Hindlimb muscle (tissue), 1 donor: ENCODE results near the gene HNRNPC. TPM values are rescaled to one million over a fixed set of nuclear protein-coding genes. Genes with fewer than 3 reads are reported as not detected.
"Not testable (repeated sequence)": the region's sequence is repeated elsewhere in the genome, so short reads cannot be mapped to it uniquely, and the experiment has no call there.

Experiments used
- DNase-seq: peaks from one replicate; pipeline ENCODE4 v3.0.0-alpha.2; 2013
- polyA plus RNA-seq: library from polyadenylated mRNA; unstranded; fragments of 120-200 nt; gene quantifications from one replicate; pipeline ENCODE4 v1.2.1, GENCODE V29; 2013; ENCODE audit not compliant: insufficient read length

HNRNPC gene
- polyA plus RNA-seq, 1 donor = 398 TPM

GRCh38 chr14:21244544-21244943 is 24.7 kb downstream of the HNRNPC start:
- no peak for DNase-seq

- DNase-seq = no peak
Observed at GRCh38 chr14:21241218-21241819, 27.9 kb downstream of the HNRNPC start.

GRCh38 chr14:21240417-21240816 is 28.8 kb downstream of the HNRNPC start:
- DNase-seq = no peak

DNA sequence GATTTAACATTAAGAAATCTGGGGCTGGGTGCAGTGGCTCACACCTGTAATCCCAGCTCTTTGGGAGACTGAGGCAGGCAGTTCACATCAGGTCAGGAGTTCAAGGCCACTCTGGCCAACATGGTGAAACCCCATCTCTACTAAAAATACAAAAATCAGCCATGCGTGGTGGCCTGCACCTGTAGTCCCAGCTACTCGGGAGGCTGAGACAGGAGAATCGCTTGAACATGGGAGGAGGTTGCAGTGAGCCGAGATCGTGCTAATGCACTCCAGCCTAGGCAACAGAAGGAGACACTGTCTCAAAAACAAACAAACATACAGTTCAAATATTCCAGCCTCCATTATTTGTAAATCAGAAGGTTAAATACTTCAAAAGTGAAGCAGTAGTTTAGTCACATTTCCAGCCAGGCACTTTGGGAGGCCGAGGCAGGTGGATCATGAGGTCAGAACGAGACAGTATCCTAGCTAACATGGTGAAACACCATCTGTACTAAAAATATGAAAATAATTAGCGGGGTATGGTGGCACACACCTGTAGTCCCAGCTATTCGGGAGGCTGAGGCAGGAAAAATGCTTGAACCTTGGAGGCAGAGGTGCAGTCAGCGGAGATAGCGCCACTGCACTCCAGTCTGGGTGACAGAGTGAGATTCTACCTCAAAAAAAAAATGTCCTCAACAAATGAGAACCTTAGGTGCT is 30.3 kb downstream of the HNRNPC start:
- no peak for DNase-seq

DNA sequence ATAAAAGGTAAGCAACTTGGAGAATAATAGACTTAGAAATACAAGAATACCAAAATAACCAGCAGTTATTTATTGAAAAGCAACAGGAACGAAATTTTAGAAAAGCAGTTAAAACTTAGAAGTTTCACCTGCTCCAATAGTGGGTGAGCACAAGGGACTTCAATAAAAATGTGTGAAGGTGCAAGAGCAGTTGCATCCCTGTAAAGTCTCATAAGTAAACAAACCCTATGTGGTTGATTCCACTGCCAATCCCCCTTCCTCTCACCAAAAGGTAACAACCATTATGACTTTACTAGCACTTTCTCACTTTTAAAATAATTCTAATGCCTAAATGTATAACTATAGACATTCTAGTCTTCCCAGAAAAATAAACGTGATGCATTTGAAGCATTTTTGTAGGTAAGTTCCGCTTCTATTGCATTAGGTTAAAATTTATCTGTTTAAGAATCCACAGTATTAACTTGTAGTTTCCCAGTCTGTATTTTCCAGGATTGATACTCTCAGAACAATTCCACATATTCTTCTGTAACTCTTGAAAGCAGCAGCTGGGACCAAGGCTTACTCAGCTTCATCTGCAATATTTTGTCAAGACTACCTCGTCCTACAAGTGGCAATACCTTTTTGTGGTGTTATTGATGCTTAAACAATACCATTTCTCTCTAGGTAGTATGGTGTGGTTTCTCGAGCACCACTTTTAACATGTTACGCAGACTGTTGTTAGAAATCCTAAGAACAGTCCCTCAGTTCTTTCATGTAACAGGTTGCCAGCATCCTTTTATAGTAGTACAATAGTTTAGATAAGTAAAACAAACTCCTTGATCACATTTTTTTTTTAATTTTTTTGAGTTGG is 32.1 kb downstream of the HNRNPC start:
- no peak for DNase-seq

DNA sequence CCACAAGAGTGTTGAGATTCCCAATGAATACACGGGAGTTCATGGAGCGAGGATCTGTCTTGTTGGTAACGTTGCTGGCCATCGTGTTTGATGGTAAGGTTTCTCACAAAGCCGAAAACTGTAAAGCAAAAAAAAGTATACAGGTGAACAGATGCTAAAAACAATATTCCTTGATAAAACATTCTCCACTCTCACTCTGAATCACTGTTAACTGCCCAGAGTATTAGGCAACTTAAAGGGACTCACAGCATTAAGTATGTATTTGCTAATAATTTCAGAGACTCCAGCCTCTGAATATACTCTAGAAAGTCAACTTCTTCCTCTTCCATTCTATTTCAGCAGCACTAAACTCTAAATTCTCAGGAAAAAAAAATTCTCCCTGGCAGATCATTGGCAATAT is 35.1 kb downstream of the HNRNPC start:
- DNase-seq = no peak

DNA sequence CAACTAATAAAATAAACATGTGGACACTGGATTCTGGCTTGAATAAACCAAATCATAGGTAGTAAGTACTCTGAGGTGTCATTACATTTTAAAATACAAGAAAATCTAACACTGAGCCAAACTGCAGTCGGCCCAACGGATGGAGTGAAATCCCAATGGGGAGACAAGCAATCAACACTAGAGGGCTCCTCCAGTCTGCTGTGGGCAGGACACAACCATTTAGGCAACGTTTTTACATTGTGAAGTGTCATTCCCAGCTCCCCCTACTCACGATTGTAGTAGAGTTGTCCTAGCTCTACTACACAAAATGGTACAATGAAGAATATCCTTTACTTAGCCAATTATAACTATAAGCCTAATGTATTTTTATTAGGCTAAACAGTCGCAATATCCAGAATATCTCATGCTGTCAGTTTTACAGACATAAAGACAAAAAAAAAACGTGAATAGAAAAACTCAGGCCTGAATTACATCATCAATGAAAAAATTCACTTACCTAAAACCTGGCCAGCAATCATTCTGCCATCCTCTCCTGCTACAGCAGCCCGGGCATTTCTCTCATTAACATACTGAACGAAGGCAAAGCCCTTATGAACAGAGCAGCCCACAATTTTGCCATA is 35.7 kb downstream of the HNRNPC start:
- no peak for DNase-seq

- no peak for DNase-seq
Observed at GRCh38 chr14:21231020-21231652, 38.1 kb downstream of the HNRNPC start.

DNA sequence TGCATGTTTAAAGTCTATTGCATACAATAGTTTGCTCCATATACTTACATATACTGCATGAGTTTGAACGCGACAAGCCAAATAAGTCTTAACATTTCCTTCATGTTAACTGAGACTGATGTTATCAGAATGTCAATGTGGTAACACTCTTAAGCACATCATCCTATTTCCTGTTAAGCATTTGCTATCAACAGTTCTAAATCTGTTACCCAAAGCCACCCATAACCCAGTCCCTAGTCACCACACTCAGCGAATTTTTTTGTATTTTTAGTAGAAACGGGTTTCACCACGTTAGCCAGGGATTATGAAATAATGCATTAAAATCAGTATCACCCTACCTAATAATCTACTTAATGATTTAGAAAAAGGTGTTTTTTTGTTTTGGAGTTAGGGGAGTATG is 39.4 kb downstream of the HNRNPC start:
- DNase-seq = no peak

GRCh38 chr14:21227981-21228380 is 41.3 kb downstream of the HNRNPC start:
- no peak for DNase-seq

DNA sequence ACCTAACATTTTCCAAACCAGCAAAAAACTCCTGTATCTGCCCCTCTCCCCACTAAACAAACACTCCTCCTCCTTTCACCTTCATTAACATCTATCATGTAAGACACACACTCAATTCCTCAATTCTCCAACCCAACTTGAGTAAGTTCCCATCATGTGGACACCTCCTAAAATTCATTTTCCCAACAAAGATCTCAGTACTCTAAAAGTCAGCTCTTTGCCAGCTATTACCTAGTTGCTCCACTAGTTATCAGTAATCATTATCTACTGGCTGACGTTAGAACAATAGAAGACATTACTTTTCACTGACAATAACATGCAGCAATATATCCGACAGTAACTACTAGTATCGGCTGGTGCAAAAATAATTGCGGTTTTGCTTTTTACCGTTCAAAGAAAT is 42.1 kb downstream of the HNRNPC start:
- DNase-seq = no peak

GRCh38 chr14:21226467-21226866 is 42.8 kb downstream of the HNRNPC start:
- DNase-seq = no peak

DNA sequence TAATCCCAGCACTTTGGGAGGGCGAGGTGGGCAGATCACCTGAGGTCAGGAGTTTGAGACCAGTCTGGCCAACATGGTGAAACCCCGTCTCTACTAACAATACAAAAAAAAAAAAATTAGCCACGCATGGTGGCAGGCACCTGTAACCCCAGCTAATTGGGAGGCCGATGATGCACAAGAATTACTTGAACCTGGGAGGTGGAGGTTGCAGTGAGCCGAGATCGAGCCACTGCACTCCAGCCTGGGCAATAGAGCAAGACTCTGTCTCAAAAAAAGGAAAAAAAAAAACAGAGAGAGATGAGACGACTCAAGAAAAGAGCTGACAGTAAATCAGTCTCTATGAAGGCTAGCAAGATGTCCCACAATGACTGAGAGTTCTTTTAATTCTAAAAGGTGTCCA is 44.1 kb downstream of the HNRNPC start:
- not testable (repeated sequence) for DNase-seq

DNA sequence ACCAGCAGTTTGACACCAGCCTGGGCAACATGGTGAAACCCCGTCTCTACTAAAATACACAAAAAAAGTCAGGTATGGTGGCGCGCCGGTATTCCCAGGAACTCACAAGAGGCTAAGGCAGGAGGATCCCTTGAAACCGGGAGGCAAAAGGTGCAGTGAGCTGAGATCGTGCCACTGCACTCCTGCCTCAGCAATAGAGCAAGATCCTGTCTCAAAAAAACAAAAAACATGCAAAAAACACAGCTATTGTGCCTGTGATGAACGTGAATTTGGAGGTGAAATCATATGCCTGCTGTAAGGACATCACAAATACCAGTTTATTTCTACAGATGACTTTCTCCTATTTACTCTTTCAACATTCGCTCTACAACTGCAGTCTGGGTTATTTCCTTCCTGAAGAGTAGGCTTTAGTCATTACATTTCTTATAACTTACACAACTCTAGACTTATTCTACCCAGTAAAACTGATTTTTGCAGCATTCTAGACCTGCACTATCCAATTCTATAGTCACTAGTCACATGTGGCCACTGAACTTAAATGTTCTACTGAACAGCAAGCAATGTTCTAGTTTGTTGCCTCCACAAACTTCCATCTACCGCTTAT is 48.3 kb downstream of the HNRNPC start:
- DNase-seq = no peak

DNA sequence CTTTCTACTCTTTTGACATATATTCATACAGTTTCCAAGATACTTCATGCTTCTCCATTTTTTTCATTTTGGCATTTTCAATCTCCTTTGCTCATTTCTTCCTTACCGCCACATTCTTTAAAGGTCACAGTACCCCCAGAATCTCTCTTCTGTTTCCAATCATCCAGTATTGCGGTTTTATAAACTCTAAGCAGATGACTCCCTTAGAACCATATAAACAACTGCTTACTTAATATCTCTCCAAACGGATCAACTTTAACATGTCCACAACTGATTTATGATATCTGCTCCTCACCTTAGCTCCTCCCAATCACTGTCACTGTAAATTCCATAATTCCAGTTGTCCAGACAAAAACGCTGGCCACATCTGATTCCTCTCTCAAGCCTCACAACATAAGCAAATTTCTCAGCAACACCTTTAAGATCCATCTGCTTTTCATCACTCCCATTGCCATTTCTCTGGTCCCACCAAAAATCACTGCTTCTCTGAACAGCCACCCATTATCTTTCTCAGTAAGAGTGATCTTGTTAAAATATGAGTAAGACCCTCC is 49.6 kb downstream of the HNRNPC start:
- DNase-seq = no peak

DNA sequence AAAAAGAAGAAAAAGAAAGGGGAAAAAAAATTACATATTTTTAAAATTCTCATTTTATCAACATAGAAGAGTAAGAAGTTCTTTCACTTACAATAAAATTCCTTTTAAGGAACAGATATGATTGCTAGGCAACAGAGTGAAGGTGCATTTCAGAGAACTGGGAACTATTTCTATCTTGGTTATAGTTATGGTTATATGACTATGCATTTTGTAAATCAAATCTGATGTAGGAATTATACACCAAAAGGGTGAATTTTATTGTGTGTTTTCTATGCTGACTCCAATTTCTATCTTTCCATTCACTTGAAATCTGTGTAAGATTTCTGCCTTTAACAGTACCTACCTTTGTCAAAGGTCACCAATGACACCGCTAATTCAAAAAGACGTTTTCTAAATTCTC is 50.1 kb downstream of the HNRNPC start:
- no peak for DNase-seq

DNA sequence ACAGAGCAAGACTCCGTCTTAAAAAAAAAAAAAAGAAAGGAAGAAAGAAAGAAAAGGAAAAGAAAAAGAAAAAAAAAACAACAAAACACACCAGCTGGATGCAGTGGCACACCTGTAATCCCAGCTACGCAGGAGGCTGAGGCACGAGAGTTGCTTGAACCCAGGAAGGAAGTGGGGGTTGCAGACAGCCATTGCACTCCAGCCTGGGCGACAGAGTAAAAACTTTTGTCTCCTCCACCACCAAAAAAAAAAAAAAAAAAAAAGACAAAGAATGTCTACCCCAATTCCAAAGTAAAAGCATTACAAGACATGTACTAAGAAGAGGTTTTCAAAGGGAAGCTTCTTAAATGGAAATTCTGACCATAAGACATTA is 53.4 kb downstream of the HNRNPC start:
- DNase-seq = no peak

DNA sequence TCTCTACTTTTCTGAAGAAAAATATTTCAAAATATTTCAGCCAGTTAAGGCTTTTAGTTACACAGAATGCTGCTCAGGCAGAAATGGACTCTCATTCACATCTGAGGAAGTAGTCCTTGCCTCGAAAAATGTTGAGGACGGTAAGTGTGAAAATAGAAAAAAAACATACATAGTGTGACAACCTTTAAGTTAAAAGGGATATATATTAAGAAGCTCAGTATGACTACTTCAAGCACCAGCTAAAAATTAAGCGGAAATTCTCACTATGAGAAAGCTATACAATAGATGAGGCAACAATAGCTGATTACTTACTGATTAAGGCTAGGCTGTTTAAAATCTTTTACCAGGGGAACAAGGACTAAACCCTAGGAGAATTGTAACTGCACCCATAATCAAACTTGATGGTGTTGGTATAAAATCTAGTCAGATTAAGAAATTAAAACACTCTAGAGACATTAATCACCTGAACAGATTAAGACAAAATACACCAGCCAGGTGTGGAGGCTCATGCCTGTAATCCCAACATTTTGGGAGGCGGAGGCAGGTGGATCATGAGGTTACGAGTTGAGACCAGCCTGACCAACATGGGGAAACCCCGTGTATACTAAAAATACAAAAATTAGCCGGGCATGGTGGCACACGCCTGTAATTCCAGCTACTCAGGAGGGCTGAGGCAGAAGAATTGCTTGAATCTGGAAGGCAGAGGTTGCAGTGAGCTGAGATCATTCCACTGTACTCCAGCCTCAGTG is 53.9 kb downstream of the HNRNPC start:
- DNase-seq = no peak

- DNase-seq = no peak
Observed at GRCh38 chr14:21213652-21214051, 55.6 kb downstream of the HNRNPC start.

- DNase-seq = not testable (repeated sequence)
Observed at GRCh38 chr14:21212824-21213223, 56.4 kb downstream of the HNRNPC start.

- no peak for DNase-seq
Observed at GRCh38 chr14:21211509-21211908, 57.7 kb downstream of the HNRNPC start.
